Sigmoid colon (tissue), 3 donors: ENCODE measurements around the gene PRM2.

ENCODE experiments used
- POLR2A ChIP-seq, 2 donors: fragments of 450-650 bp; IDR thresholded peaks; one replicate each; pipeline ENCODE4 v1.6.1; 2016; ENCODE audit warnings: antibody characterized with exemption in 2 of 2, mild to moderate bottlenecking in 2 of 2, moderate library complexity in 2 of 2
- TF ChIP-seq, protein P1 (sequence below), 4 experiments: fragments of 450-650 bp in 3 of 4; fragments of 200-600 bp in 1 of 4; IDR thresholded peaks; one replicate each; pipeline ENCODE4 v1.5.1; 2016 to 2019; ENCODE audit warnings: antibody characterized with exemption in 4 of 4, mild to moderate bottlenecking in 3 of 4, moderate library complexity in 2 of 4

DNA sequence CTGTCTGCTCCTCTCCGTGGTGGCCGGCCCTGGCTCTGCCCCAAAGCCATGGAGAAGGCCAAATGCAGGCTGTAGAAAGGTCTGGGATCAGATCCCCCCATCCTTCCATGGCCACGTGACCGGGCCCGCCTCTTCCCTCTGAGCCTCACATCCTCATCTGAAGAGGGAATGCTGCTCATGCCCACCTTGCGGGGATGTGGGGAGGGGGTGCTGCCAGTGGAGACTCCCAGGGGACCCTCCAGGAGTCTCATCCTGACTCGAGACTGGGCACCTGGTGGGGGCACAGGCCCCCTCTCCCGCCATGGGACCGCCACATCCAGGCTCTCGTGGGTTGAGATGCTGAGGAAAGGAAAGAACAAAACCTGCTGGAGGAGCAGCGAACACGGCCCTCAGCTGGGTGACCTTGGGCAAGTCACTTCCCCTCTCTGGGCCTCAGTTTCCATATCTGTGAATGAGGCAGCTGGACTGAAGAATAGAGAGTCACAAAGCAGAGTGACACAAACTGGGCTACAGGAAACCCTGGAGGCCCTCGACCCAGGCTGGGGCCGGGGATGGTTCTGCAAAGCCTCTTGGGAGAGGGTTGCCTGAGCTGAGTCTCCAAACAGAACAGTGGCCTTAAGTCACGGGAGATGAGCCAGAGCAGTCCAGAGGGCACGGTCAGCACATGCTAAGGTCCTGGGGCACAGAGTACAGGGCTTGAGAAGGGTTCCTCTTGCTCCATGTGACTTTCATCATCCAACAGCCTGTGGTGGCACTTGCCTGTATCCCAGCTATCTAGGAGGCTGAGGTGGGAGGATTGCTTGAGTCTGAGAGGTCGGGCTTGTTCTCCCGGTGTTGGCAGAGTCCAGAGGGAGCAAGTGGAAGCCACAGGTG is 50.4 kb downstream of the PRM2 start:
- TF ChIP-seq POLR2A (IDR thresholded peaks at IDR 0.05), result no peak
- TF ChIP-seq, protein P1, sequence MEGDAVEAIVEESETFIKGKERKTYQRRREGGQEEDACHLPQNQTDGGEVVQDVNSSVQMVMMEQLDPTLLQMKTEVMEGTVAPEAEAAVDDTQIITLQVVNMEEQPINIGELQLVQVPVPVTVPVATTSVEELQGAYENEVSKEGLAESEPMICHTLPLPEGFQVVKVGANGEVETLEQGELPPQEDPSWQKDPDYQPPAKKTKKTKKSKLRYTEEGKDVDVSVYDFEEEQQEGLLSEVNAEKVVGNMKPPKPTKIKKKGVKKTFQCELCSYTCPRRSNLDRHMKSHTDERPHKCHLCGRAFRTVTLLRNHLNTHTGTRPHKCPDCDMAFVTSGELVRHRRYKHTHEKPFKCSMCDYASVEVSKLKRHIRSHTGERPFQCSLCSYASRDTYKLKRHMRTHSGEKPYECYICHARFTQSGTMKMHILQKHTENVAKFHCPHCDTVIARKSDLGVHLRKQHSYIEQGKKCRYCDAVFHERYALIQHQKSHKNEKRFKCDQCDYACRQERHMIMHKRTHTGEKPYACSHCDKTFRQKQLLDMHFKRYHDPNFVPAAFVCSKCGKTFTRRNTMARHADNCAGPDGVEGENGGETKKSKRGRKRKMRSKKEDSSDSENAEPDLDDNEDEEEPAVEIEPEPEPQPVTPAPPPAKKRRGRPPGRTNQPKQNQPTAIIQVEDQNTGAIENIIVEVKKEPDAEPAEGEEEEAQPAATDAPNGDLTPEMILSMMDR (IDR thresholded peaks at IDR 0.05), result no peak
